Tibial artery (tissue), 4 donors: Measurements from ENCODE around the gene PYGB.
"Not testable (repeated sequence)": the region's sequence is repeated elsewhere in the genome, so short reads cannot be mapped to it uniquely, and the experiment has no call there.

ENCODE experiments used
- DNase-seq, 2 donors: peaks; one replicate each; pipeline ENCODE4 v3.0.0-alpha.2; 2019
- H3K27ac ChIP-seq, 2 donors: fragments of 200-600 bp; sonication (generic) in 1 of 2; 1 replicate in 1 of 2; 2 replicates in 1 of 2; pipeline ENCODE4 v1.5.1; 2018 to 2019; ENCODE audit warnings: mild to moderate bottlenecking in 1 of 2
- H3K27me3 ChIP-seq, 2 donors: fragments of 200-600 bp; sonication (generic) in 1 of 2; one replicate each; pipeline versions ENCODE4 v1.5.1 to v1.6.0; 2016 to 2019
- H3K36me3 ChIP-seq, 3 donors: fragments of 200-600 bp; sonication (generic) in 2 of 3; one replicate each; pipeline ENCODE4 v1.5.1; 2016 to 2019; ENCODE audit warnings: mild to moderate bottlenecking in 2 of 3
- H3K4me1 ChIP-seq, 4 donors: fragments of 200-600 bp; sonication (generic) in 2 of 4; 1 replicate in 3 of 4; 2 replicates in 1 of 4; pipeline ENCODE4 v1.5.1; 2016 to 2019
- H3K4me3 ChIP-seq, 2 donors: fragments of 200-600 bp; sonication (generic) in 1 of 2; 1 replicate in 1 of 2; 2 replicates in 1 of 2; pipeline ENCODE4 v1.5.1; 2018 to 2019; ENCODE audit warnings: mild to moderate bottlenecking in 2 of 2
- H3K9me3 ChIP-seq, 3 donors: fragments of 200-600 bp; sonication (generic) in 1 of 3; one replicate each; pipeline ENCODE4 v1.5.1; 2016 to 2019
- intact Hi-C: fragments of 100-400 bp; cut with DNase I; formaldehyde crosslinking; loops from one replicate; pipeline ENCODE4 v1.15.0; 2023; ENCODE audit warnings: low total_unique reads
- TF ChIP-seq, protein P1 (sequence below), 2 experiments: fragments of 200-600 bp in 1 of 2; fragments of 450-650 bp in 1 of 2; IDR thresholded peaks; one replicate each; pipeline ENCODE4 v1.5.1; 2017 to 2019; ENCODE audit warnings: antibody characterized with exemption in 2 of 2, mild to moderate bottlenecking in 1 of 2, moderate library complexity in 1 of 2

The PYGB gene

GRCh38 chr20:25227317-25227831 lies 20.5 kb upstream of the PYGB start:
- H3K27ac ChIP-seq: peak overlapping the region; percentile 68 to 78

GRCh38 chr20:25229486-25230165 lies 18.3 kb upstream of the PYGB start:
- intact Hi-C loops: loop anchor here (5.0 to 10.0 kb wide), 2 partner anchors 32 to 175 kb away; partner anchors contain the start of genes ACSS1 and ENTPD6
- peaks cover 0 to 8% (median 4%) of the 10 kb centered on the region in 3 donors for H3K36me3 ChIP-seq
- peaks cover 0 to 76% (median 49%) of the 10 kb centered on the region in 4 donors for H3K4me1 ChIP-seq
- peak in 1 of 2 donors; percentile 65 for DNase-seq
- H3K4me3 ChIP-seq: no peak overlapping the region
- TF ChIP-seq, protein P1, sequence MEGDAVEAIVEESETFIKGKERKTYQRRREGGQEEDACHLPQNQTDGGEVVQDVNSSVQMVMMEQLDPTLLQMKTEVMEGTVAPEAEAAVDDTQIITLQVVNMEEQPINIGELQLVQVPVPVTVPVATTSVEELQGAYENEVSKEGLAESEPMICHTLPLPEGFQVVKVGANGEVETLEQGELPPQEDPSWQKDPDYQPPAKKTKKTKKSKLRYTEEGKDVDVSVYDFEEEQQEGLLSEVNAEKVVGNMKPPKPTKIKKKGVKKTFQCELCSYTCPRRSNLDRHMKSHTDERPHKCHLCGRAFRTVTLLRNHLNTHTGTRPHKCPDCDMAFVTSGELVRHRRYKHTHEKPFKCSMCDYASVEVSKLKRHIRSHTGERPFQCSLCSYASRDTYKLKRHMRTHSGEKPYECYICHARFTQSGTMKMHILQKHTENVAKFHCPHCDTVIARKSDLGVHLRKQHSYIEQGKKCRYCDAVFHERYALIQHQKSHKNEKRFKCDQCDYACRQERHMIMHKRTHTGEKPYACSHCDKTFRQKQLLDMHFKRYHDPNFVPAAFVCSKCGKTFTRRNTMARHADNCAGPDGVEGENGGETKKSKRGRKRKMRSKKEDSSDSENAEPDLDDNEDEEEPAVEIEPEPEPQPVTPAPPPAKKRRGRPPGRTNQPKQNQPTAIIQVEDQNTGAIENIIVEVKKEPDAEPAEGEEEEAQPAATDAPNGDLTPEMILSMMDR (IDR thresholded peaks at IDR 0.05): no peak
- H3K27me3 ChIP-seq: no peaks in the 10 kb centered on the region
- H3K27ac ChIP-seq: peak overlapping the region; percentile 50 to 78
- H3K9me3 ChIP-seq: no peaks in the 10 kb centered on the region

More at GRCh38 chr20:25227317-25227831, 20.5 kb upstream of the PYGB start:
- Histone ChIP-seq H3K9me3 (no peaks in the 10 kb centered on the region), H3K4me3 (no peak overlapping the region), H3K27me3 (no peaks in the 10 kb centered on the region), H3K36me3 (peaks cover 5 to 24% (median 10%) of the 10 kb centered on the region in 3 donors), H3K4me1 (peaks cover 0 to 55% (median 32%) of the 10 kb centered on the region in 4 donors)
- DNase-seq: peak in 1 of 2 donors; percentile 77
- intact Hi-C loops: no loop called here
- TF ChIP-seq, protein P1 (IDR thresholded peaks at IDR 0.05): no peak

DNA sequence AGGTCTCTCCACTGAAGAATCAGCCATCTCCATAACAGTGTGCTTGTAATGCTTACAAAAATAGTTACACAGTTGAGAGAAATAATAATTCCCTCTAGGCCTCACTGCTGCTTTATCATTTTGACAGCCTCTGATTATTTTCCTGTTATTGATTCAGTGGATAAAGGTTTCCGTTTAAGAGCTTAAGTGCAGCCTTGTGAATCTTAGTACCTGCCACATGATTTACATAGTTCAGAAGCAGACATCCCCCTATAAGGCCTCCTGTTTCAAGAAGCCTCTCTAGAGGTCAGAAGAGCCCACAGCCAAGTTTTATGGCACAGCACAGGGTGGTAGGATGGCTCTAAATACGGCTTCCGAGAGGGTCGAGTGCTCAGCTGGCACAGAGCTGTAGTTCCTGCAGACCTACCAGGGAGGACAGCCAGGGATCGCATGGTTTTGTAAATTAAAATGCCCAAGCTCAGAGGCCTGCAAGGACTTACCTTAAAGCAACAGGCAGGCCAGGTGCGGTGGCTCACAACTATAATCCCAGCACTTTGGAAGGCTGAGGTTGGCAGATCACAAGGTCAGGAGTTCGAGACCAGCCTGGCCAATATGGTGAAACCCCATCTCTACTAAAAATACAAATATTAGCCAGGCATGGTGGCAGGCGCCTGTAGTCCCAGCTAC lies 17.6 kb upstream of the PYGB start:
- Histone ChIP-seq H3K9me3 (no peaks in the 10 kb centered on the region), H3K36me3 (peaks cover 0 to 6% (median 0%) of the 10 kb centered on the region in 3 donors), H3K4me3 (no peak overlapping the region), H3K27ac (peak overlapping the region; percentile 50 to 78), H3K27me3 (no peaks in the 10 kb centered on the region), H3K4me1 (peaks cover 0 to 83% (median 55%) of the 10 kb centered on the region in 4 donors)
- intact Hi-C loops: loop anchor here (5.0 to 10.0 kb wide), 2 partner anchors 33 to 175 kb away; partner anchors contain the start of genes ACSS1 and ENTPD6
- TF ChIP-seq, protein P1 (IDR thresholded peaks at IDR 0.05): no peak
- DNase-seq: peak in 1 of 2 donors; percentile 48

GRCh38 chr20:25233016-25233772 lies 14.7 kb upstream of the PYGB start:
- TF ChIP-seq, protein P1 (IDR thresholded peaks at IDR 0.05): no peak
- Histone ChIP-seq H3K4me1 (peaks cover 0 to 74% (median 52%) of the 10 kb centered on the region in 4 donors), H3K36me3 (no peaks in the 10 kb centered on the region), H3K4me3 (no peak overlapping the region), H3K27me3 (no peaks in the 10 kb centered on the region), H3K27ac (peak overlapping the region; percentile 72 to 80), H3K9me3 (no peaks in the 10 kb centered on the region)
- intact Hi-C loops: loop anchor here (5.0 to 10.0 kb wide), 2 partner anchors 36 to 178 kb away; partner anchors contain the start of genes ACSS1 and ENTPD6
- peak; percentile 76 to 92 for DNase-seq

DNA sequence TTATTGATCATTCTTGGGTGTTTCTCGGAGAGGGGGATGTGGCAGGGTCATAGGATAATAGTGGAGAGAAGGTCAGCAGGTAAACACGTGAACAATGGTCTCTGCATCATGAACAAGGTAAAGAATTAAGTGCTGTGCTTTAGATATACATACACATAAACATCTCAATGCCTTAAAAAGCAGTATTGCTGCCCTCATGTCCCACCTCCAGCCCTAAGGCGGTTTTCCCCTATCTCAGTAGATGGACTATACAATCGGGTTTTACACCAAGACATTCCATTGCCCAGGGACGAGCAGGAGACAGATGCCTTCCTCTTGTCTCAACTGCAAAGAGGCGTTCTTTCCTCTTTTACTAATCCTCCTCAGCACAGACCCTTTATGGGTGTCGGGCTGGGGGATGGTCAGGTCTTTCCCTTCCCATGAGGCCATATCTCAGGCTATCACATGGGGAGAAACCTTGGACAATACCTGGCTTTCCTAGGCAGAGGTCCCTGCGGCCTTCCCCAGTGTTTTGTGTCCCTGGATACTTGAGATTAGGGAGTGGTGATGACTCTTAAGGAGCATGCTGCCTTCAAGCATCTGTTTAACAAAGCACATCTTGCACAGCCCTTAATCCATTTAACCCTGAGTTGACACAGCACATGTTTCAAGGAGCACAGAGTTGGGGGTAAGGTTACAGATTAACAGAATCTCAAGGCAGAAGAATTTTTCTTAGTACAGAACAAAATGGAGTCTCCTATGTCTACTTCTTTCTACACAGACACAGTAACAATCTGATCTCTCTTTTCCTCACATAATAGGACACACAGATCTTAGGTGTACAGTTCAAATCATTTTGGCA lies 13.7 kb upstream of the PYGB start:
- intact Hi-C loops: loop anchor here (5.0 to 10.0 kb wide), 2 partner anchors 37 to 179 kb away; partner anchors contain the start of genes ACSS1 and ENTPD6
- H3K36me3 ChIP-seq, H3K4me3 ChIP-seq, H3K9me3 ChIP-seq, H3K27me3 ChIP-seq: not testable (repeated sequence)
- Histone ChIP-seq H3K27ac (peak overlapping the region; percentile 72 to 80), H3K4me1 (peaks cover 0 to 78% (median 61%) of the 10 kb centered on the region in 4 donors)
- DNase-seq: peak in 1 of 2 donors; percentile 38
